WERI-Rb-1 (cell line): Measurements from ENCODE around the gene WRAP73.

Experiments used
- DNase-seq: peaks from one replicate; pipeline ENCODE4 v3.0.0-alpha.2; 2020
- H3K27ac ChIP-seq: fragments of 250-450 bp; sonication (Bioruptor Pico); 2 replicates; pipeline ENCODE4 v1.5.1; 2020; ENCODE audit warnings: mild to moderate bottlenecking, moderate library complexity
- H3K27me3 ChIP-seq: fragments of 250-450 bp; sonication (Bioruptor Pico); 2 replicates; pipeline ENCODE4 v1.5.1; 2021; ENCODE audit warnings: mild to moderate bottlenecking, low read depth, moderate library complexity; ENCODE audit not compliant: insufficient read depth, severe bottlenecking
- H3K36me3 ChIP-seq: fragments of 250-450 bp; sonication (Bioruptor Pico); 2 replicates; pipeline ENCODE4 v1.5.1; 2020; ENCODE audit warnings: mild to moderate bottlenecking, moderate library complexity
- H3K4me3 ChIP-seq: 2 replicates; pipeline ENCODE4 v1.5.1; 2011; ENCODE audit warnings: low read depth, mild to moderate bottlenecking, control low read depth, low read length
- H3K9me3 ChIP-seq: fragments of 250-450 bp; sonication (Bioruptor Pico); 2 replicates; pipeline ENCODE4 v1.5.1; 2021; ENCODE audit warnings: mild to moderate bottlenecking, moderate library complexity; ENCODE audit not compliant: severe bottlenecking
- CTCF ChIP-seq: IDR thresholded peaks from 2 replicates; pipeline ENCODE4 v1.5.1; 2011; ENCODE audit warnings: low read depth, mild to moderate bottlenecking, control low read depth, inconsistent platforms, low read length

WRAP73 gene

GRCh38 chr1:3685222-3685621 is 35.3 kb upstream of the WRAP73 start:
- DNase-seq: no peak
- no peak for TF ChIP-seq CTCF
- no peaks in the 10 kb centered on the region for H3K27me3 ChIP-seq

DNA sequence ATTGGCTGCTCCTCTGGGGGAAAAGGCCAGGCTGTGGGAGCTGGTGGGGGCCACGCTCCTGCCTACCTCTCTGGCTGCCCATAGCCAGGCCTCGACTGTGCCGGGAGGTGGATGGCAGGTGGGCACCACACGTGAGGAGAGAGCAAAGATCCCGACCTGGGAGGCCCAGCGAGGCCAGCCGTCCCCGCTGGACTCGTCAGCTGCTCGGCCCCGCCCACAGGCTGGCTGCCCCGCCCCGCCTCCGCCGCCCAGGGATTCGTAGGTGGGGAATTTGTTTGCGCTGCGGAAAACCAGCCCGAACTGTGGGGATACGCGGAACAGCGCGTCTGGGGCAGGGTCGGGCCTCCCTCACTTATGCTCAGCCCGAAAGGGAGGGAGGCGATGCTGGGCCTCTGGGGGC is 34.1 kb upstream of the WRAP73 start:
- no peaks in the 10 kb centered on the region for H3K27me3 ChIP-seq
- H3K27ac ChIP-seq: no peak overlapping the region
- no peaks in the 10 kb centered on the region for H3K9me3 ChIP-seq
- peaks cover 49% of the 10 kb centered on the region for H3K36me3 ChIP-seq
- no peak overlapping the region for H3K4me3 ChIP-seq
- DNase-seq: no peak
- no peak for TF ChIP-seq CTCF

More at GRCh38 chr1:3685222-3685621, 35.3 kb upstream of the WRAP73 start:
- no peak overlapping the region for H3K4me3 ChIP-seq
- peaks cover 52% of the 10 kb centered on the region for H3K36me3 ChIP-seq
- H3K27ac ChIP-seq: no peak overlapping the region
- H3K9me3 ChIP-seq: no peaks in the 10 kb centered on the region

DNA sequence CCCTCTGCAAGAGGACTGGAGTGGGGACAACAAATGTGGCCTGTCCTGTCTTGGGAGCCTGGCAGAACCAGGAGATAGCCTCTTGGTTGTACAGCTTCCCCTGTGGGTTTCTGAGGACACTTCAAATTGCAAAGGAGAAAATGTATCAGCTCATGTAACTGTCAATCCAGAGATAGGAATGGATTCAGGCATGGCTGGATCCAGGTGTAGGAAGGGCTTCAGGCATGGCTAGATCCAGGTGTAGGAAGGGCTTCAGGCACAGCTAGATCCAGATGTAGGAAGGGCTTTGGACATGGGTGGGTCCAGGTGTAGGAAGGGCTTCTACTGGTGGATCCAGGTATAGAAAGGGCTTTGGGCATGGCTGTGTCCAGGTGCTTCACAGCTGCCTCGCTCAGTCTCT is 33.3 kb upstream of the WRAP73 start:
- Histone ChIP-seq H3K27ac (no peak overlapping the region), H3K9me3 (no peaks in the 10 kb centered on the region), H3K36me3 (peaks cover 44% of the 10 kb centered on the region), H3K27me3 (no peaks in the 10 kb centered on the region), H3K4me3 (no peak overlapping the region)
- no peak for DNase-seq
- no peak for TF ChIP-seq CTCF

DNA sequence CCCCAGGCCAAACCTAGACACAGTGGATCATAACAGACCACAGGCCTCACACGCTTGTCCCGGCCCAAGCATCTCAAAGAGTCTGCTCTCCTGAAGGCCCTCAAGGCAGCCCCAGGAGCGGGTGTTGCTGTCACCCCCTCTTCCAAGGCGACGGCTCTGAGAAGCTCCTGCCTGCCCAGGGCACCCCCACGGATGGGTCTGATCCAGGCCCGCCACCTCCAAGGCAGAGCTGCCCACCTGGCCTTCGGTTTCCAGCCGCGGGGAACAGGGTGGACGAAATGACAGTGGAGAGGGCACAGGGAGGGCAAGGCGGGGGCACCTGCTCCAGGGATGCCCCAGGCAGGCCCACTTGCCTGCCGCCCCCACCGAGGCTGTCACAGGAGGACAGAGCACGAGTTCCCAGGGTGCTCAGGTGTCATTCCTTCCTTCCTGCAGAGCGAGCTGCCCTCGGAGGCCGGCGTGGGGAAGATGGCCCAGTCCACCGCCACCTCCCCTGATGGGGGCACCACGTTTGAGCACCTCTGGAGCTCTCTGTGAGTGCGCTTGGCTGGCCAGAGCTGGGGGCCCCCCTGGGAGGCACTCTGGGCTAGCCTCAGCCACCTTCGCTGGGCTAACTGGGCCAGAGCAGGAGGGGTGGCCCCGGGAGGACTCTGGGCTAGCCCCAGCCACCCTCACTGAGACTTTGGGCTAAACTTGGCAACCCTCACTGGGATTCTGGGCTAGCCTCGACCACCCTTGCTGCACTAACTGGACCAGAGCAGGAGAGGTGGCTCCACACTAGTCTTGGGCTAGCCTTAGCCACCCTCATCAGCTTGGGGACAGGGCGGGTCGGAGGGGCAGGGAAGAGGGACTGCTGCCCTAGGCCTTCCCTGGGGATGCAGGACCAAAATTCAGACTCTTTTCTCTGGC is 32.2 kb upstream of the WRAP73 start:
- DNase-seq: no peak
- no peak overlapping the region for H3K27ac ChIP-seq
- H3K36me3 ChIP-seq: peaks cover 37% of the 10 kb centered on the region
- no peaks in the 10 kb centered on the region for H3K27me3 ChIP-seq
- no peaks in the 10 kb centered on the region for H3K9me3 ChIP-seq
- no peak overlapping the region for H3K4me3 ChIP-seq
- no peak for TF ChIP-seq CTCF

- H3K4me3 ChIP-seq: no peak overlapping the region
- H3K9me3 ChIP-seq: no peaks in the 10 kb centered on the region
- DNase-seq: no peak
- H3K27me3 ChIP-seq: no peaks in the 10 kb centered on the region
- H3K27ac ChIP-seq: peak overlapping the region; percentile 51; the same call in 1 of the 2 replicates
- peaks cover 31% of the 10 kb centered on the region for H3K36me3 ChIP-seq
- no peak for TF ChIP-seq CTCF
These were observed 31.5 kb upstream of the WRAP73 start for GRCh38 chr1:3681231-3681897.
